NB4 (cell line): ENCODE results near the gene GORAB.

Source experiments
- MYC ChIP-seq: IDR thresholded peaks from 2 replicates; pipeline ENCODE4 v1.6.1; 2011; ENCODE audit warnings: low read depth, low read length
- TF ChIP-seq, protein P1 (sequence below): IDR thresholded peaks from one replicate; pipeline ENCODE4 v1.5.1; 2012; ENCODE audit warnings: low read depth, low read length

GRCh38 chr1:170592591-170593111 lies 60.7 kb downstream of the GORAB start:
- TF ChIP-seq, protein P1, sequence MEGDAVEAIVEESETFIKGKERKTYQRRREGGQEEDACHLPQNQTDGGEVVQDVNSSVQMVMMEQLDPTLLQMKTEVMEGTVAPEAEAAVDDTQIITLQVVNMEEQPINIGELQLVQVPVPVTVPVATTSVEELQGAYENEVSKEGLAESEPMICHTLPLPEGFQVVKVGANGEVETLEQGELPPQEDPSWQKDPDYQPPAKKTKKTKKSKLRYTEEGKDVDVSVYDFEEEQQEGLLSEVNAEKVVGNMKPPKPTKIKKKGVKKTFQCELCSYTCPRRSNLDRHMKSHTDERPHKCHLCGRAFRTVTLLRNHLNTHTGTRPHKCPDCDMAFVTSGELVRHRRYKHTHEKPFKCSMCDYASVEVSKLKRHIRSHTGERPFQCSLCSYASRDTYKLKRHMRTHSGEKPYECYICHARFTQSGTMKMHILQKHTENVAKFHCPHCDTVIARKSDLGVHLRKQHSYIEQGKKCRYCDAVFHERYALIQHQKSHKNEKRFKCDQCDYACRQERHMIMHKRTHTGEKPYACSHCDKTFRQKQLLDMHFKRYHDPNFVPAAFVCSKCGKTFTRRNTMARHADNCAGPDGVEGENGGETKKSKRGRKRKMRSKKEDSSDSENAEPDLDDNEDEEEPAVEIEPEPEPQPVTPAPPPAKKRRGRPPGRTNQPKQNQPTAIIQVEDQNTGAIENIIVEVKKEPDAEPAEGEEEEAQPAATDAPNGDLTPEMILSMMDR = no peak
- TF ChIP-seq MYC = no peak
